Ishikawa (cell line): ENCODE data around the gene AFF4.

Experiments
- CEBPB ChIP-seq: IDR thresholded peaks from 2 replicates; pipeline ENCODE4 v1.6.1; 2012
- CREB1 ChIP-seq: IDR thresholded peaks from 2 replicates; pipeline ENCODE4 v1.6.1; 2012; ENCODE audit warnings: low read depth
- EP300 ChIP-seq: IDR thresholded peaks from 2 replicates; pipeline ENCODE4 v1.6.1; 2012; ENCODE audit warnings: borderline replicate concordance
- FOXM1 ChIP-seq: IDR thresholded peaks from 2 replicates; pipeline ENCODE4 v1.6.1; 2012; ENCODE audit warnings: low read depth, borderline replicate concordance
- NFIC ChIP-seq: IDR thresholded peaks from 2 replicates; pipeline ENCODE4 v1.6.1; 2012
- RAD21 ChIP-seq: IDR thresholded peaks from 2 replicates; pipeline ENCODE4 v1.6.1; 2012; ENCODE audit warnings: low read depth
- TAF1 ChIP-seq: IDR thresholded peaks from 2 replicates; pipeline ENCODE4 v1.6.1; 2012; ENCODE audit warnings: low read depth, mild to moderate bottlenecking
- TCF12 ChIP-seq: IDR thresholded peaks from 2 replicates; pipeline ENCODE4 v1.6.1; 2012; ENCODE audit warnings: low read depth
- TEAD4 ChIP-seq: IDR thresholded peaks from 2 replicates; pipeline ENCODE4 v1.6.1; 2012
- YY1 ChIP-seq: IDR thresholded peaks from 2 replicates; pipeline ENCODE4 v1.6.1; 2012; ENCODE audit warnings: low read depth
- ZBTB7A ChIP-seq: IDR thresholded peaks from 2 replicates; pipeline ENCODE4 v1.6.1; 2012; ENCODE audit warnings: low read depth
- TF ChIP-seq, protein P1 (sequence below): IDR thresholded peaks from 2 replicates; pipeline ENCODE4 v1.6.1; 2012
- TF ChIP-seq, protein P2 (sequence below): IDR thresholded peaks from 2 replicates; pipeline ENCODE4 v1.6.1; 2012; ENCODE audit warnings: low read depth, mild to moderate bottlenecking

DNA sequence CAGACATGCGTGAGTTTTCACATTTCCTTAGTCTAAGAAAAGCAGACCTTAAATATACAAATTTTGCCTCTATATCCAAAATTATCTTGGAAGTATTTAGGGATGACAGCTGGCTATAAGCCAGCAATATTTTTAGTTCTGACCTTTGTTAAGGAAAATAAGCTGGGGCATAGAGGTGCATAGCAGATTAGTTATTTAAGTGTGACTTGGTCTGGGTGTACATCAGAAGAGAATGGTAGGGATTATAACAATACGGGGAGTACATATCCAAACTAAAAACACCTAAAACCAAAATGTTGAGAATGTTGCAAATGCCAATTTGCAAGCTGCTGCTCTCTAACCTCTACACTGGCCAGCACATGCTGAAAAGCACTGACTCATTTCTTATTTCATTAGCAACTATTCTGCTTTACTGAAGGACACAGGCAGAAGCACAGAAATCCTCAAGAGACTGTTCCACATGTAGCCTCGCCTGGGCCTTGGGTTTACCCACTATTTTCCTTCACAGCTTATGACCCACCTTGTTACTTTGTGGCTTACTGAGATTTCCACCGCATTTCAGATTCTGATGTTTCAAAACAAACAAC, 67.6 kb downstream of the AFF4 start:
- no peak for TF ChIP-seq TEAD4
- TF ChIP-seq TAF1 = no peak
- no peak for TF ChIP-seq CEBPB
- TF ChIP-seq YY1 = no peak
- TF ChIP-seq, protein P1, sequence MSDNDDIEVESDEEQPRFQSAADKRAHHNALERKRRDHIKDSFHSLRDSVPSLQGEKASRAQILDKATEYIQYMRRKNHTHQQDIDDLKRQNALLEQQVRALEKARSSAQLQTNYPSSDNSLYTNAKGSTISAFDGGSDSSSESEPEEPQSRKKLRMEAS = no peak
- no peak for TF ChIP-seq RAD21
- TF ChIP-seq EP300 = no peak
- no peak for TF ChIP-seq CREB1
- TF ChIP-seq, protein P2, sequence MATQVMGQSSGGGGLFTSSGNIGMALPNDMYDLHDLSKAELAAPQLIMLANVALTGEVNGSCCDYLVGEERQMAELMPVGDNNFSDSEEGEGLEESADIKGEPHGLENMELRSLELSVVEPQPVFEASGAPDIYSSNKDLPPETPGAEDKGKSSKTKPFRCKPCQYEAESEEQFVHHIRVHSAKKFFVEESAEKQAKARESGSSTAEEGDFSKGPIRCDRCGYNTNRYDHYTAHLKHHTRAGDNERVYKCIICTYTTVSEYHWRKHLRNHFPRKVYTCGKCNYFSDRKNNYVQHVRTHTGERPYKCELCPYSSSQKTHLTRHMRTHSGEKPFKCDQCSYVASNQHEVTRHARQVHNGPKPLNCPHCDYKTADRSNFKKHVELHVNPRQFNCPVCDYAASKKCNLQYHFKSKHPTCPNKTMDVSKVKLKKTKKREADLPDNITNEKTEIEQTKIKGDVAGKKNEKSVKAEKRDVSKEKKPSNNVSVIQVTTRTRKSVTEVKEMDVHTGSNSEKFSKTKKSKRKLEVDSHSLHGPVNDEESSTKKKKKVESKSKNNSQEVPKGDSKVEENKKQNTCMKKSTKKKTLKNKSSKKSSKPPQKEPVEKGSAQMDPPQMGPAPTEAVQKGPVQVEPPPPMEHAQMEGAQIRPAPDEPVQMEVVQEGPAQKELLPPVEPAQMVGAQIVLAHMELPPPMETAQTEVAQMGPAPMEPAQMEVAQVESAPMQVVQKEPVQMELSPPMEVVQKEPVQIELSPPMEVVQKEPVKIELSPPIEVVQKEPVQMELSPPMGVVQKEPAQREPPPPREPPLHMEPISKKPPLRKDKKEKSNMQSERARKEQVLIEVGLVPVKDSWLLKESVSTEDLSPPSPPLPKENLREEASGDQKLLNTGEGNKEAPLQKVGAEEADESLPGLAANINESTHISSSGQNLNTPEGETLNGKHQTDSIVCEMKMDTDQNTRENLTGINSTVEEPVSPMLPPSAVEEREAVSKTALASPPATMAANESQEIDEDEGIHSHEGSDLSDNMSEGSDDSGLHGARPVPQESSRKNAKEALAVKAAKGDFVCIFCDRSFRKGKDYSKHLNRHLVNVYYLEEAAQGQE = no peak
- TF ChIP-seq ZBTB7A = no peak
- TF ChIP-seq FOXM1 = no peak
- no peak for TF ChIP-seq NFIC
- TF ChIP-seq TCF12 = no peak
